Neural cell (in vitro differentiated cells): ENCODE measurements around the gene ZDHHC14. TPM values are rescaled to one million over a fixed set of nuclear protein-coding genes. Genes with fewer than 3 reads are reported as not detected.

Source experiments
- H2AFZ ChIP-seq: fragments of 200-600, 300-800 bp; sonication (generic), shearing (Covaris generic); 2 replicates; pipeline ENCODE4 v1.6.0; 2014; ENCODE audit warnings: low read depth, mild to moderate bottlenecking, antibody characterized with exemption, low read length, moderate library complexity
- H3F3A ChIP-seq: fragments of 200-600 bp; shearing (Covaris generic); 2 replicates; pipeline ENCODE4 v1.6.1; 2016; ENCODE audit warnings: mild to moderate bottlenecking, moderate library complexity, mixed read lengths, antibody characterized with exemption, low read length; ENCODE audit not compliant: insufficient read depth, poor library complexity, severe bottlenecking
- H3K27ac ChIP-seq: fragments of 200-600, 300-800 bp; sonication (generic), shearing (Covaris generic); 2 replicates; pipeline ENCODE4 v1.5.1; 2014; ENCODE audit warnings: mild to moderate bottlenecking, low read length, moderate library complexity
- H3K27me3 ChIP-seq: fragments of 300-800, 200-600 bp; sonication (generic), shearing (Covaris generic); 2 replicates; pipeline ENCODE4 v1.6.0; 2014; ENCODE audit warnings: mild to moderate bottlenecking, low read depth, low read length, moderate library complexity; ENCODE audit not compliant: insufficient read depth
- H3K36me3 ChIP-seq: fragments of 300-800, 200-600 bp; sonication (generic), shearing (Covaris generic); 2 replicates; pipeline ENCODE4 v1.5.1; 2014; ENCODE audit warnings: mild to moderate bottlenecking, antibody characterized with exemption, low read length, moderate library complexity; ENCODE audit not compliant: insufficient read depth
- H3K4me2 ChIP-seq: fragments of 300-800, 200-600 bp; sonication (generic), shearing (Covaris generic); 2 replicates; pipeline ENCODE4 v1.6.0; 2014; ENCODE audit warnings: mild to moderate bottlenecking, low read length
- H3K4me3 ChIP-seq: fragments of 300-800, 200-600 bp; sonication (generic), shearing (Covaris generic); 2 replicates; pipeline ENCODE4 v1.5.1; 2014; ENCODE audit warnings: mild to moderate bottlenecking, low read length, moderate library complexity
- H3K79me2 ChIP-seq: fragments of 200-600 bp; shearing (Covaris generic); replicated peaks from 2 replicates; pipeline ENCODE4 v1.6.0; 2014; ENCODE audit warnings: mild to moderate bottlenecking, low read length, moderate library complexity; ENCODE audit not compliant: insufficient read depth
- H3K9ac ChIP-seq: fragments of 300-800, 200-600 bp; sonication (generic), shearing (Covaris generic); 2 replicates; pipeline ENCODE4 v1.6.1; 2016; ENCODE audit warnings: mild to moderate bottlenecking, low read length, mixed read lengths
- H3K9me2 ChIP-seq: fragments of 200-600 bp; shearing (Covaris generic); 2 replicates; pipeline ENCODE4 v1.6.1; 2016; ENCODE audit warnings: mild to moderate bottlenecking, low read length, mixed read lengths; ENCODE audit not compliant: insufficient read depth
- H3K9me3 ChIP-seq: fragments of 200-600, 300-800 bp; sonication (generic), shearing (Covaris generic); 2 replicates; pipeline ENCODE4 v1.6.1; 2016; ENCODE audit warnings: mild to moderate bottlenecking, mixed run types, low read length, moderate library complexity, mixed read lengths
- H4K20me1 ChIP-seq: fragments of 200-600 bp; shearing (Covaris generic); 2 replicates; pipeline ENCODE4 v1.6.1; 2016; ENCODE audit warnings: mild to moderate bottlenecking, mixed run types; ENCODE audit not compliant: insufficient read depth
- EP300 ChIP-seq: fragments of 450-650 bp; conservative IDR thresholded peaks from 2 replicates; pipeline ENCODE4 v1.6.1; 2014; ENCODE audit warnings: antibody characterized with exemption, mild to moderate bottlenecking, moderate library complexity; ENCODE audit not compliant: poor library complexity, severe bottlenecking
- EZH2 ChIP-seq: fragments of 200-600, 300-800 bp; shearing (Covaris generic), sonication (generic); IDR thresholded peaks from 2 replicates; pipeline ENCODE4 v1.6.1; 2014; ENCODE audit warnings: antibody characterized with exemption, low read length, borderline replicate concordance, mild to moderate bottlenecking; ENCODE audit not compliant: insufficient read depth, poor library complexity, severe bottlenecking
- MXI1 ChIP-seq: fragments of 450-650 bp; conservative IDR thresholded peaks from 2 replicates; pipeline ENCODE4 v1.6.1; 2014; ENCODE audit warnings: antibody characterized with exemption, mild to moderate bottlenecking; ENCODE audit not compliant: poor library complexity, severe bottlenecking
- POLR2AphosphoS5 ChIP-seq: IDR thresholded peaks from 2 replicates; pipeline ENCODE4 v1.6.1; 2012
- RAD21 ChIP-seq: fragments of 450-650 bp; conservative IDR thresholded peaks from 2 replicates; pipeline ENCODE4 v1.6.1; 2014; ENCODE audit warnings: antibody characterized with exemption, mild to moderate bottlenecking, moderate library complexity
- SMC3 ChIP-seq: fragments of 450-650 bp; conservative IDR thresholded peaks from 2 replicates; pipeline ENCODE4 v1.6.1; 2014; ENCODE audit warnings: antibody characterized with exemption, mild to moderate bottlenecking, moderate library complexity; ENCODE audit not compliant: poor library complexity
- TAF1 ChIP-seq: IDR thresholded peaks from 2 replicates; pipeline ENCODE4 v1.6.1; 2012; ENCODE audit warnings: low read depth
- polyA plus RNA-seq: library from polyadenylated mRNA; depleted of rRNA; stranded (reverse); fragments of >200 nt; gene quantifications from 2 replicates; pipeline ENCODE4 v1.2.3, GENCODE V29; 2014
- TF ChIP-seq, protein P1 (sequence below): fragments of 450-650 bp; IDR thresholded peaks from 2 replicates; pipeline ENCODE4 v1.5.1; 2014; ENCODE audit warnings: antibody characterized with exemption, mild to moderate bottlenecking, moderate library complexity; ENCODE audit not compliant: poor library complexity, severe bottlenecking
- TF ChIP-seq, protein P2 (sequence below): IDR thresholded peaks from 2 replicates; pipeline ENCODE4 v1.6.1; 2012; ENCODE audit warnings: borderline replicate concordance

Gene ZDHHC14
- polyA plus RNA-seq, 1 donor from 2014 or later: 4.1 TPM

- H3K27me3 ChIP-seq: no peaks in the 10 kb centered on the region
- no peaks in the 10 kb centered on the region for H3K9me3 ChIP-seq
These were observed 259.9 kb downstream of the ZDHHC14 start for GRCh38 chr6:157640746-157641451.

DNA sequence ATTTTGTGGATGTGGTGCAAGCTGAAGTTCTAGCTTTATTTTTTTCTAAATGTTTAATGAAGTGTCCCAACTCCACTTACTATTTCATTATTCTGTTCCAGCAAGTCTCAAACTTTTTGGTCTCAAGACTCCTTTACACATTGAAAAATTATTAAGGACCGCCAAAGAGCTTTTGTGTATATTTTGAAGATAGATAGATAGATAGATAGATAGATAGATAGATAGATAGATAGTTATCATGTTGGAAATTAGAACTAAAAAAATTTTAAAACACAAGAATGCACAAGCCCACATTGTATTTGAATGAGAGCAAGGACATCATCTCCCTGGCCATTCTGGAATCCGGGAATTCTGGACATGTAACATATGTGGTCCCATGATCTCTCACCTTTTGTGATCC lies 260.8 kb downstream of the ZDHHC14 start:
- H3K36me3 ChIP-seq: no peaks in the 10 kb centered on the region
- TF ChIP-seq, protein P1, sequence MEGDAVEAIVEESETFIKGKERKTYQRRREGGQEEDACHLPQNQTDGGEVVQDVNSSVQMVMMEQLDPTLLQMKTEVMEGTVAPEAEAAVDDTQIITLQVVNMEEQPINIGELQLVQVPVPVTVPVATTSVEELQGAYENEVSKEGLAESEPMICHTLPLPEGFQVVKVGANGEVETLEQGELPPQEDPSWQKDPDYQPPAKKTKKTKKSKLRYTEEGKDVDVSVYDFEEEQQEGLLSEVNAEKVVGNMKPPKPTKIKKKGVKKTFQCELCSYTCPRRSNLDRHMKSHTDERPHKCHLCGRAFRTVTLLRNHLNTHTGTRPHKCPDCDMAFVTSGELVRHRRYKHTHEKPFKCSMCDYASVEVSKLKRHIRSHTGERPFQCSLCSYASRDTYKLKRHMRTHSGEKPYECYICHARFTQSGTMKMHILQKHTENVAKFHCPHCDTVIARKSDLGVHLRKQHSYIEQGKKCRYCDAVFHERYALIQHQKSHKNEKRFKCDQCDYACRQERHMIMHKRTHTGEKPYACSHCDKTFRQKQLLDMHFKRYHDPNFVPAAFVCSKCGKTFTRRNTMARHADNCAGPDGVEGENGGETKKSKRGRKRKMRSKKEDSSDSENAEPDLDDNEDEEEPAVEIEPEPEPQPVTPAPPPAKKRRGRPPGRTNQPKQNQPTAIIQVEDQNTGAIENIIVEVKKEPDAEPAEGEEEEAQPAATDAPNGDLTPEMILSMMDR: no peak
- TF ChIP-seq SMC3 (no peak), RAD21 (no peak), POLR2AphosphoS5 (no peak), TAF1 (no peak), EP300 (no peak), MXI1 (no peak), EZH2 (no peak)
- TF ChIP-seq, protein P2, sequence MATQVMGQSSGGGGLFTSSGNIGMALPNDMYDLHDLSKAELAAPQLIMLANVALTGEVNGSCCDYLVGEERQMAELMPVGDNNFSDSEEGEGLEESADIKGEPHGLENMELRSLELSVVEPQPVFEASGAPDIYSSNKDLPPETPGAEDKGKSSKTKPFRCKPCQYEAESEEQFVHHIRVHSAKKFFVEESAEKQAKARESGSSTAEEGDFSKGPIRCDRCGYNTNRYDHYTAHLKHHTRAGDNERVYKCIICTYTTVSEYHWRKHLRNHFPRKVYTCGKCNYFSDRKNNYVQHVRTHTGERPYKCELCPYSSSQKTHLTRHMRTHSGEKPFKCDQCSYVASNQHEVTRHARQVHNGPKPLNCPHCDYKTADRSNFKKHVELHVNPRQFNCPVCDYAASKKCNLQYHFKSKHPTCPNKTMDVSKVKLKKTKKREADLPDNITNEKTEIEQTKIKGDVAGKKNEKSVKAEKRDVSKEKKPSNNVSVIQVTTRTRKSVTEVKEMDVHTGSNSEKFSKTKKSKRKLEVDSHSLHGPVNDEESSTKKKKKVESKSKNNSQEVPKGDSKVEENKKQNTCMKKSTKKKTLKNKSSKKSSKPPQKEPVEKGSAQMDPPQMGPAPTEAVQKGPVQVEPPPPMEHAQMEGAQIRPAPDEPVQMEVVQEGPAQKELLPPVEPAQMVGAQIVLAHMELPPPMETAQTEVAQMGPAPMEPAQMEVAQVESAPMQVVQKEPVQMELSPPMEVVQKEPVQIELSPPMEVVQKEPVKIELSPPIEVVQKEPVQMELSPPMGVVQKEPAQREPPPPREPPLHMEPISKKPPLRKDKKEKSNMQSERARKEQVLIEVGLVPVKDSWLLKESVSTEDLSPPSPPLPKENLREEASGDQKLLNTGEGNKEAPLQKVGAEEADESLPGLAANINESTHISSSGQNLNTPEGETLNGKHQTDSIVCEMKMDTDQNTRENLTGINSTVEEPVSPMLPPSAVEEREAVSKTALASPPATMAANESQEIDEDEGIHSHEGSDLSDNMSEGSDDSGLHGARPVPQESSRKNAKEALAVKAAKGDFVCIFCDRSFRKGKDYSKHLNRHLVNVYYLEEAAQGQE: no peak
- no peaks in the 10 kb centered on the region for H3K27me3 ChIP-seq
- H3K9me2 ChIP-seq: no peaks in the 10 kb centered on the region
- H3F3A ChIP-seq: no peaks in the 10 kb centered on the region
- no peak overlapping the region for H3K27ac ChIP-seq
- no peak overlapping the region for H3K4me2 ChIP-seq
- no peaks in the 10 kb centered on the region for H3K79me2 ChIP-seq
- H2AFZ ChIP-seq: no peak overlapping the region
- no peak overlapping the region for H3K9ac ChIP-seq
- no peaks in the 10 kb centered on the region for H3K9me3 ChIP-seq
- H3K4me3 ChIP-seq: no peak overlapping the region
- H4K20me1 ChIP-seq: no peaks in the 10 kb centered on the region

More at GRCh38 chr6:157640746-157641451, 259.9 kb downstream of the ZDHHC14 start:
- Histone ChIP-seq H2AFZ (no peak overlapping the region), H3K79me2 (no peaks in the 10 kb centered on the region), H4K20me1 (no peaks in the 10 kb centered on the region), H3K9ac (no peak overlapping the region), H3K4me2 (no peak overlapping the region), H3K27ac (no peak overlapping the region), H3K9me2 (no peaks in the 10 kb centered on the region), H3K4me3 (no peak overlapping the region), H3K36me3 (no peaks in the 10 kb centered on the region), H3F3A (no peaks in the 10 kb centered on the region)
- no peak for TF ChIP-seq POLR2AphosphoS5
- TF ChIP-seq EZH2: no peak
- TF ChIP-seq RAD21: no peak
- TF ChIP-seq EP300: no peak
- TF ChIP-seq SMC3: no peak
- TF ChIP-seq, protein P2: no peak
- TF ChIP-seq TAF1: no peak
- TF ChIP-seq MXI1: no peak
- TF ChIP-seq, protein P1: no peak
